ENCODE data around the gene ONECUT3.
"Not testable (repeated sequence)": the region's sequence is repeated elsewhere in the genome, so short reads cannot be mapped to it uniquely, and the experiment has no call there.

The ONECUT3 gene

DNA sequence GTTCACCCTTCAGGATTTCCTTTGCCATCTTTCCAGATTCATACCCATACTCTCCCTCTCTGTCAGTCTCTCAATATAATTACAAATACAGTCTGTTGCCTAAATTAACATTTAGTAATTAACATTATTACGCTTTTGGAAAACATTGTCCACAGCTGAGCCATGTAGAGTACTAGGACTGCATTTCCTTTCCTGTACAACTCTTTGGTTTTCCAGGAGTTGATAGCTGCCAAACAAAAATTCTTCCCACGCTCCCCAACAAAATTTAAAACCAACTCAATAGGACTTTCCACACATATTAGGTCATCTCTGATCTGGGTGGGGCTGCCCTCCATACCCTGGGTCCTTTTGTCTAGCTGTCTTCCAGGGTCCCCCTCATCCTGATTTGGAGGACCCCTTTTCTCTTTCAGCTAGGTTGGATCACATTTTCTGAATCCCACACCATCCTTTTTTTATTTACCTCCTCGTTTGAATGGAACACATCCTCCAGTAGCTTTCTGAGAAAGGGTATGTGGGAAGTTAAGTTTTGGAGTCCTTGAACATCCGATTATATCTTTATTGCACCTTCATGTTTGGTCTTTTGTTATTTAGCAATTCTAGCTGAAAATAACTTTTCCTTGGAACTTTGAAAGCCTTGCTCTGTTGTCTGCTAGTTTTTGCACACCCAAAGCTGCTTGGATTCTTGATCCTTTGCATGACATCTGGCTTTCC lies 17.7 kb downstream of the ONECUT3 start:
- no peak for DNase-seq

DNA sequence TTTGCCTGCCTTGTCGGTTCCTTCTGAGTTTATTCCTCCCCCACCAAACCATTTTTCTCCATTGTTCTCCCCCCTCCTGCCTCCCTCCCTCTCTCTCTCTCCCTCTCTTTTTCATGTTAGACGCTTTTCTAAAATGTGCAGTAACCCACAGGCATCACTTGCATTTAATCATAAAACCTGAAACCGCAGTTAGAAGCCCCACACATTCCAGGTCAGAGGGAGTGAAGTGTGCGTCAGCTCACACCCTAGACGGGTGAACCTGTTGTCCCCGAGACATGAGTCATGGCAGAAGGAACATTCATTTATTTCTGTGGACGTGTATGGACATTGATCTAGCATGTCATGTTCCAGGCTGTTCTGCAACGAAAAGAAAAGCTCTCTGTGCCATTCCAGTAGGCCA lies 19.9 kb downstream of the ONECUT3 start:
- no peak for DNase-seq

- no peak for DNase-seq
These were observed 21.9 kb downstream of the ONECUT3 start for GRCh38 chr19:1774989-1775772.

- DNase-seq = no peak
These were observed 22.8 kb downstream of the ONECUT3 start for GRCh38 chr19:1775951-1776605.

DNA sequence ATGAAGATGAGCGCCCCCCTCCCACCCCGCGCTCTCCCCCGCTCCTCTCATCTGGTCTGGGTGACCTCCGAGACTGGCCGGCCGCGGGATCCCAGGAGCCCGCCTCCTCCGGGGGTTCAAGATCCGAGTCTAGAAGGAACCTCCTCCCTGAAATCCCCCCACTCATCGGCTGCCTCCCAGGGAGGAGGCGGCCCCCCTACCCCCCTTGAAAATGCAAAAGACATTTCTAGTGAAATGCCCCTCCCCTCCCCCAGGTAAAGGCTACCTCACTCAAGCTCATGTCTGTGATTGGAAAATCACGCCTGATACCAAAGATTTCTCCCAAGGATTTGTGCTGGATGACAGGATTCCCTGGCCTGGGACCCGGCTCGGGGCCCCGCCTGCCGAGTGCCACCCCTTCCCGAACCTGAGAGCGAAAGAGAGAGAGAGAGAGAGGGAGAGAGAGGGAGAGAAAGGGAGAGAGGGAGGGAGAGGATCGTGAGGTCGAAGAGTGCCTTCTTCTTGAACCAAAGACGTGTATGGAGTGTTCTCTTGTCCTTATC lies 23.4 kb downstream of the ONECUT3 start:
- DNase-seq = no peak

- DNase-seq = no peak
These were observed 23.8 kb downstream of the ONECUT3 start for GRCh38 chr19:1777149-1777548.

DNA sequence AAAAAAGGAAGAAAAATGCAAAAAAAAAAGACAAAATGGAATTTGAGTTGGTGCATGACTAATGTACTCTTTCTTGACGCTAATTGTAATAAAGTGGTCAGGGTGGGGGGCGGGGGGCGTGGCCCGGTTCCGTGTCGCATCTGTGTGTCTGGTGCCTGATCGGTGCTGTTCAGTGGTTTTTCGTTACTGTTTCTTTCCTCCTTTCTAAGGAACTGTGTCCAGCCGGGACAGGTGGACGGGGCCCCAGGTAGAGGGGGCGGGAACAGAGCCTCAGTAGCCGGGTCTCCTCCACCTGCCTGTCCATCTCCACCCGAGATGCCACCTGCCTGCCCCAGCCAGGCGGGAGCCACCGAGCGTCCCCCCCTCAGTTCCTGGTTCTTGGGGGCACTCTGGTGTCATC lies 26.3 kb downstream of the ONECUT3 start:
- DNase-seq = no peak

DNA sequence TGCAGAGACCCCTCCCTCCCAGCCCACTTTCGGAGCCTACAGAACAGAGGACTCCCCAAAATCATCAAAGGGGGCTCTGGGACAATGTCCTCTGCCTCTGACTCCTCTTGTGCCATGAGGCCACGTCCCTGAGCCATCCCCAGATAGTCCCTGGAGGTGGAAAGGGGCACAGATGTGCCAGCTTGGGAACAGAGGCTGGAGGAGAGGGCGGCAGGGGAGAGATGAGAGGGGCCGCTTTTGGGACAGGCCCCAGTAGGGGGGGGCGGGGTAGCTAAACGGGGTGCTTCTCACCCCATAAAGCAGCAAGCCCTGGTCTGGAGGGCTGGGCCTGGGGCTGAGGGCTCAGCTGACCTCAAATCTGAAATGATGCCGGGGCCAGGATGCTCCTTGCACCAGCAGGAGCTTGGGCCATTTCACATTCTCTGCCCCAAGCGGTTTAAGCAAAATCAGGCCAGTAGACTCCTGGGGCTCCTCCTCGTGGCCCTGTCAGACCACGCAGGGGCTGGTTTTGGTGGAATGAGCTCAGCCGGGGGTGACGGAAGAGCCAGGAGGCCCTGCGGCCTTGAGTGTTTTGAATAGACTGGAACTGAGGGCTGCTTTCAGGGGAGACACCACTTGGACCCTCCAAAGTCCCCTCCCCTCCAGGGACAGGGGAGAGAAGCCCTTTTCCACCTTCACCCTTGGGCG lies 27.1 kb downstream of the ONECUT3 start:
- no peak for DNase-seq

- no peak for DNase-seq
These were observed 29.2 kb downstream of the ONECUT3 start for GRCh38 chr19:1782521-1782920.

DNA sequence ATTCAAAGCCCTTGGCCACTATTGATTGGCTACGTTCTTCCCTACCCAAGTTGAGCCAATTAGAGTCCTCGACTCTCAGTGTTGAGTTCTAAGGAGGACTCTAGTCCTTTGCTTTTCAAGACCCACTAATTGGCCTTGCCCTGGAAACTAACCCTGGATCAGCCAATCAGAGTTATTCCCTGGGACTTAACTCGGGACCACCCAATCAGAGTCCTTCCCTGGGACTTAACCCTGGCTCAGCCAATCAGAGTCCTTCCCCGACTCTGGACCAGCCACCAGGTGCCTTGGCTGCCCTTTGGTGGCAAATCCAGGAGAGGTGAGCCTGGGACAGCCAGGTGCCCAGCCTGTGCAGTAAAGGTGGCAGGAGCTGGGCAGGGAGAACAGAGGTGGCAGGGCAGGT lies 30.0 kb downstream of the ONECUT3 start:
- DNase-seq = no peak

DNA sequence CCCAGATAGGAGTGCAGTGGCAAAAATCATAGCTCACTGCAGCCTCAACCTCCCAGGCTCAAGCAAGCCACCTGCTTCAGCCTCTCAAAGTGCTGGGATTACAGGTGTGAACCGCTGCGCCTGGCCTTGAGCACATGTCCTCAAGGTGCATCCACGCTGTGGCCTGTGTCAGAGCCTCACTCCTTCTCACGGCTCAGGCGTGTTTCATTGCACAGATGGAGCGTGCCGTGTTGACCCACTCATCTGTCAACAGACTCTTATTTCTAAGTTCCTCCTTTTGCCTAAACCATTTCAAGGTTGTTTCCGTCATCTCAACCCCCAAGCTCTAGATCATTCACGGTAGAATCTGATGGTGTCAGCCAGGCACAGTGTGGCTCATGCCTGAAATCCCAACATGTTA lies 30.6 kb downstream of the ONECUT3 start:
- DNase-seq = no peak

DNA sequence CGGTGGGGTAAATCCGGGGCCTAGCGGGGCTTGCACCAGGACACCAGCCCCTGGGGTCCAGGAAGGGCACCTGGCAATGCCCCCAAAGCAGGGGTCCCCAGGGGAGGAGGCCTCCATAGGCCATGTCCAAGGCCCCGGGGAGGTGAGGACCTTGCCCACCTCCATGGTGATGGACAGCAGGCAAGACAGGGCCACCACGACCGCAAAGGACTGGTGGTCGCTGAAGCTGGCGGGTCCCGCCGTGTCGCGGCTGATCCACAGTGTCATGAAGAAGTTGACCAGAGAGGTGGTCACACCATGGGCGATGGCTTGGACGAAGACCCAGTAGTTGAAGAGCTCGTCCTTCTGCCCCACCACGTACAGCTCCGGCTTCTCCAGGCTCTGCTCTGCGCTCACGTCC lies 32.0 kb downstream of the ONECUT3 start:
- DNase-seq = no peak

- no peak for DNase-seq
These were observed 33.4 kb downstream of the ONECUT3 start for GRCh38 chr19:1786668-1787067.

GRCh38 chr19:1787116-1787515 lies 33.8 kb downstream of the ONECUT3 start:
- DNase-seq = no peak

DNA sequence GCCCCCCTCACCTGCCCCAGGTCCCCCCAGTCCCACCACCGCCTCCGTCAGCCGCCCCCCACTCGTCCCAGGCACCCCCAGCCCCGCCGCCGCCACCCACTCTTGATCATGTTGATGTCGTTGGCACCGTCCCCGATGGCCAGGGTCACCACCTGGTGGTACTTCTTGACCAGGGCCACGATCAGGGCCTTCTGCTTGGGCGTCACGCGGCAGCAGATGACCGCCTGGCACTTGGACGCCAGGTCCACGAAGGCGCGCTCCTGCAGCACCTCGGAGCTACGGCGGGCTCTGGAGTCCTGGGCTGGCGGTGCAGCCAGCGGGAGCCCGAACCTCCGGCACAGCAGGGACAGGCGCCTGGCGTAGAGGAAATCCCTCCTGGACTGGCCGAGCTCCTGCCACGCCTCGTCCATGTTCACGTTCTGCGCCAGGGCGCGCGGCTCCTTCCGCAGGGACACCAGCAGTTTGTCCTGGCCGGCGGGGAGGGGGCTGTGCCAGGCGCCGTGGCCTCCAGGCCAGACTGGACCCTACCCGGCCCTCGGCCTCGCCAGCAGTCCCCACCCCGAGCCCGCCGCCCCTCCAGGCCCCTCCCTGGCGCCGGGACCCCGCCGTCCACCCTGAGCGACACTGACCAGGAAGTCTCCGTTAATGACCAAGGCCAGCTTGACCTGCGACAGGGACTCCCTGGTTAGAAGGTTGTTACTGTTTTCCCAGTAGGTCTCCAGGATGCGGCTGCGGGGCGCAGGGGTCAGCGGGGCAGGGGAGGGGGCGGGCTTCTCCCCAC lies 36.1 kb downstream of the ONECUT3 start:
- no peak for DNase-seq

DNA sequence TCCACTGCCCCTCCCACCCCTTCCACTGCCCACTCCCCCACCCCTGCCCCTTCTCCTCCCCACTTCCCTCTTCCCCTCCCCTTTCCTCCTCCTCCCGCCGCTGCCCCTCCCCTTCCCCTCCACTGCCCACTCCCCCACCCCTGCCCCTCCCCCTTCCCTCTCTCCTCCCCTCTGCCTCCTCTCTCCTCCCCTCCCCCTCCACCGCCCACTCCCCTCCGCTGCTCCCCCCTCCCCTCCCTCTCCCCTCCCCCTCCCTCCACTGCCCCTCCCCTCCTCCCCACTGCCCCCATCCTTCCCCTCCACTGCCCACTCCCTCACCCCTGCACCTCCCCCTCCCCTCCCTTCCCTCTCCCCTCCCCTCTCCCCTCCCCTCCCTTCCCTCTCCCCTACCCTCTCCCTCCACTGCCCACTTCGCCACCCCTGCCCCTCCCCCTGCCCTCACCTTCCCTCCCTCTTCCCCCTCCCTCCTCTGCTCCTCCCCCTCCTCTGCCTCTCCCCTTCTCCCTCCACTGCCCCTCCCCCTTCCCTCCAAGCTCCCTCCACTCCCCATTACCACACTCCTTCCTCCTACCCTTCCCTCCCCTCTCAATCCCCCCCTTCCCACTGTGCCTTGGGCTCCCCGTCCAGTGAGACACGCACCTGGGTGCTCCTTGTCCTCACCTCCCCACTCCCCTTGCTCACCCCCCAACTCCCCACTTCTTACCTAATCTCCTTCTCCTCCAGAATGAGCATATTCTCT lies 36.9 kb downstream of the ONECUT3 start:
- DNase-seq = no peak

- DNase-seq = no peak
These were observed 38.6 kb downstream of the ONECUT3 start for GRCh38 chr19:1791879-1792278.

DNA sequence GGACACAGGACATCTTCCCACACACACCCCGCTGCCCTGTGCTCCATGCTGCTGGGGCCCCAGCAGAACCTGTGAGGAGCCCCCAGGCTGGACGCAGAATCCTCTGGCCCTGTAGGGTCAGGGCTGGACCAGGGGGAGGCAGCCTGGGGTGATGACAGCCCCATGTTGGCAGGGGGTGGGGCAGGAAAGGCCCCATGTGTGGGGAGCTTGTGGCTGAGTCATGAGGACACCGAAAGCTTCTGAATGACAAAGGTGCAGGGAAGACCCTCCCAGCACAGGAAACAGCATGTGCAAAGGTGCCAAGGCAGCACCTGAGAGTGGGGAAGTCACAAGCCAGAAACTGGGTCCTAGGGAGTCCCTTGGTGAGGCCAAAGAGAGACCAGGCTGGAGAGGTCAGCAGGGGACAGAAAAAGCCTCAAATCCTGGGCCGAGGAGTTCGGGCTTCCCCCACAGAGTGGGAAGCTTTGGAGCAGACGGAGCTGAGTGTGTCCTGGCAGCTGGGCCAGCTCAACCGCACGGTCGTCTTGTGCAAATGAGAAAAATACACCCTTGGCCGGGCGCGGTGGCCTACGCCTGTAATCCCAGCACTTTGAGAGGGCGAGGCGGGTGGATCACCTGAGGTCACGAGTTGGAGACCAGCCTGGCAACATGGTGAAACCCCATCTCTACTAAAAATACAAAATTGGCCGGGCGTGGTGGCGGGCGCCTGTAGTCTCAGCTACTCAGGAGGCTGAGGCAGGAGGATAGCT lies 41.3 kb downstream of the ONECUT3 start:
- no peak for DNase-seq

DNA sequence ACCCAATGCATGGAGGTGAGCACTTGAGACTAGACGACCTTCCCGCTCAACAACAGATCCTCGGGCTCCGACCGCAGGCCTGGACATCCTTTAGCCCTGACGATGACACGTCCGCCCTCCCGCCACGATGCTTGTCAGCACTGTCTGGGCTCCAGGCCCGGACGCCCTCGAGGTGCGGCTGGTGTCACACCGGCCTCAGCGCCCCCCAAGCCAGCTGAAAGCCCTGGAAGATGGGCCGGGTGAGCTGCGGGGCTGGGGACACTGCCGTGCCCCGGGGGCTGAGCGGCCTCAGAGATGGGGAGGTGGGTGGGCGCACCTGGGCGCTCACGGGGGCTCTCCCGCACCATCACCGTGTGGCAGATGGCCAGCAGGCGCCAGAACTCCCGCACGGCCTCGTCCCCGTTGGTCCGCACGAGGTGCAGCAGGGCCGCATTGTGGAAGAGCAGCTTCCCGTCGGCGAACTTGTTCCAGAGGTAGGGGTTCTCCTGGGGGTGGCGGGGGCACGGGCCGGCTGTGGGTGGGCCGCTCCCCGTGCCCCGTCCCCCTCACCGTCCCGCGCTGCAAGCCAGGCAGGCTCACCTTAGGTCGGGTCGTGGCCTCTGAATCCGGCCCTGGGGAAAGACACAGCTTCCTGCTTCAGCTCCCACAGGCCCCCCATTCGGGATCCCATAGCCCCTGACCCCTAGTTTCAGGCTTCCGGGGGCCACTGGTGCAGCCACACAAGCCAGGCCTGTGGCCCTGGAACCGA lies 43.3 kb downstream of the ONECUT3 start:
- no peak for DNase-seq

- DNase-seq = not testable (repeated sequence)
These were observed 44.0 kb downstream of the ONECUT3 start for GRCh38 chr19:1797313-1797712.
